SK-N-SH (cell line): ENCODE results near the gene E4F1.

Experiments used
- CTCF ChIP-seq: fragments of 200-600 bp; sonication (generic); IDR thresholded peaks from 2 replicates; pipeline ENCODE4 v1.6.1; 2017; ENCODE audit warnings: antibody characterized with exemption, mild to moderate bottlenecking, moderate library complexity
- FOSL2 ChIP-seq: IDR thresholded peaks from 2 replicates; pipeline ENCODE4 v1.4.0; 2012; ENCODE audit warnings: low read depth, mild to moderate bottlenecking, moderate library complexity, borderline replicate concordance
- IRF3 ChIP-seq: fragments of 150-350 bp; IDR thresholded peaks from 2 replicates; pipeline ENCODE4 v1.6.1; 2016; ENCODE audit warnings: mild to moderate bottlenecking, low read depth, low read length
- RCOR1 ChIP-seq: fragments of 150-350 bp; IDR thresholded peaks from 2 replicates; pipeline ENCODE4 v1.6.1; 2017; ENCODE audit warnings: antibody characterized with exemption, low read length
- TF ChIP-seq, protein P1 (sequence below): IDR thresholded peaks from 2 replicates; pipeline ENCODE4 v1.4.0; 2012; ENCODE audit warnings: low read depth, borderline replicate concordance

DNA sequence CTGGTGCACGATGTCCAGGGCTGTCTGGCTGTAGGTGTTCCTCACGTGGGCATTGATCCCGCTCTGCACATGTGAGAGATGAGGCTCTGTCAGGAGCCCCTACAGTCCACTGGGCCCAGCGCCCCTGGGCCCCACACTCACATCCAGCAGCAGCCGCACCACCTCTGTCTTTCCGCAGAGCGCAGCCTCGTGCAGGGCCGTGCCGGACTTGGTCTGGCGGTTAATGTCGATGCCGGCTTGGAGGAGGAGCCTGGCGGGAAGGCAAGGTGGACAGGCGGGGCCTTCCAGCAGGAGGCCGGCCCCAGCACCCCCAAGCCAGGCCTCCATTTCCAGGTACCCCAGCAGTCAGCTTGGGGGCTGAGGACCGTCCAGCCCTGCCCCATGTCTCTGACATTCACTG lies 36.2 kb upstream of the E4F1 start:
- TF ChIP-seq RCOR1 (no peak), FOSL2 (no peak), CTCF (no peak), IRF3 (no peak)
- TF ChIP-seq, protein P1, sequence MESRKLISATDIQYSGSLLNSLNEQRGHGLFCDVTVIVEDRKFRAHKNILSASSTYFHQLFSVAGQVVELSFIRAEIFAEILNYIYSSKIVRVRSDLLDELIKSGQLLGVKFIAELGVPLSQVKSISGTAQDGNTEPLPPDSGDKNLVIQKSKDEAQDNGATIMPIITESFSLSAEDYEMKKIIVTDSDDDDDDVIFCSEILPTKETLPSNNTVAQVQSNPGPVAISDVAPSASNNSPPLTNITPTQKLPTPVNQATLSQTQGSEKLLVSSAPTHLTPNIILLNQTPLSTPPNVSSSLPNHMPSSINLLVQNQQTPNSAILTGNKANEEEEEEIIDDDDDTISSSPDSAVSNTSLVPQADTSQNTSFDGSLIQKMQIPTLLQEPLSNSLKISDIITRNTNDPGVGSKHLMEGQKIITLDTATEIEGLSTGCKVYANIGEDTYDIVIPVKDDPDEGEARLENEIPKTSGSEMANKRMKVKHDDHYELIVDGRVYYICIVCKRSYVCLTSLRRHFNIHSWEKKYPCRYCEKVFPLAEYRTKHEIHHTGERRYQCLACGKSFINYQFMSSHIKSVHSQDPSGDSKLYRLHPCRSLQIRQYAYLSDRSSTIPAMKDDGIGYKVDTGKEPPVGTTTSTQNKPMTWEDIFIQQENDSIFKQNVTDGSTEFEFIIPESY, result no peak
